T-cell (primary cell): ENCODE data around the gene SFSWAP. TPM values are rescaled to one million over a fixed set of nuclear protein-coding genes. Genes with fewer than 3 reads are reported as not detected.

ENCODE experiments used
- ATAC-seq, 4 experiments: fragments of 200-7000 bp in 3 of 4; fragments of 150-1000 bp in 1 of 4; cut with Tn5 transposase; replicated peaks in 1 of 4; 1 replicate in 3 of 4; 2 replicates in 1 of 4; pipeline ENCODE4 v1.10.0; 2021; ENCODE audit warnings: moderate library complexity in 3 of 4, mild to moderate bottlenecking in 2 of 4, moderate number of reproducible peaks in 1 of 4
- CTCF ChIA-PET, 2 donors: fragments of 300-600 bp; sonication (Branson Sonifier 250); formaldehyde crosslinking; loops; one replicate each; lab custom pipeline; 2022; ENCODE audit warnings: antibody characterized with exemption in 2 of 2; lab: Charles Lee
- POLR2A ChIA-PET, 2 donors: fragments of 300-600 bp; sonication (Branson Sonifier 250); formaldehyde crosslinking; loops; one replicate each; lab custom pipeline; 2022; ENCODE audit warnings: antibody characterized with exemption in 2 of 2; lab: Charles Lee
- DNase-seq, 35 experiments: peaks; one replicate each; pipeline versions ENCODE4 v3.0.0 to v3.0.0-alpha.2; 2013 to 2023
- H3K27ac ChIP-seq: one replicate; pipeline ENCODE4 v1.5.1; 2013; ENCODE audit warnings: low read length
- H3K27me3 ChIP-seq, 2 experiments: replicated peaks in 1 of 2; 1 replicate in 1 of 2; 2 replicates in 1 of 2; pipeline versions ENCODE4 v1.6.1 to v1.7.0; 2013; ENCODE audit warnings: low read length in 1 of 2, mixed read lengths in 1 of 2; ENCODE audit not compliant: control insufficient read depth in 2 of 2, insufficient read depth in 2 of 2; ENCODE audit errors: extremely low read depth in 1 of 2
- H3K36me3 ChIP-seq, 2 donors: 1 replicate in 1 of 2; 2 replicates in 1 of 2; pipeline versions ENCODE4 v1.6.1 to v1.7.0; 2013; ENCODE audit warnings: low read length in 1 of 2; ENCODE audit not compliant: control insufficient read depth in 2 of 2, insufficient read depth in 1 of 2; ENCODE audit errors: extremely low read depth in 1 of 2
- H3K4me1 ChIP-seq, 2 experiments: 1 replicate in 1 of 2; 2 replicates in 1 of 2; pipeline versions ENCODE4 v1.6.1 to v1.7.0; 2013; ENCODE audit warnings: low read length in 2 of 2, mixed read lengths in 1 of 2; ENCODE audit not compliant: insufficient read depth in 2 of 2, control insufficient read depth in 1 of 2; ENCODE audit errors: extremely low read depth in 1 of 2
- H3K4me3 ChIP-seq, 2 donors: 1 replicate in 1 of 2; 2 replicates in 1 of 2; pipeline versions ENCODE4 v1.5.1 to v1.7.0; 2013; ENCODE audit warnings: mild to moderate bottlenecking in 2 of 2, low read length in 1 of 2, moderate library complexity in 1 of 2; ENCODE audit not compliant: control insufficient read depth in 1 of 2; ENCODE audit errors: extremely low read depth in 1 of 2
- H3K9me3 ChIP-seq: 2 replicates; pipeline ENCODE4 v1.7.0; 2013
- H3K27ac Mint-ChIP-seq, 2 donors: one replicate each; pipeline ENCODE4 v1.8.0; 2020 to 2021; ENCODE audit warnings: mild to moderate bottlenecking in 2 of 2, mixed read lengths in 2 of 2
- H3K27me3 Mint-ChIP-seq, 2 donors: one replicate each; pipeline ENCODE4 v1.8.0; 2021 to 2022; ENCODE audit warnings: mixed read lengths in 2 of 2
- H3K36me3 Mint-ChIP-seq: one replicate; pipeline ENCODE4 v1.8.0; 2021; ENCODE audit warnings: mixed read lengths
- H3K4me1 Mint-ChIP-seq, 3 donors: one replicate each; pipeline ENCODE4 v1.8.0; 2020 to 2022; ENCODE audit warnings: mixed read lengths in 3 of 3, mild to moderate bottlenecking in 1 of 3
- H3K4me3 Mint-ChIP-seq, 3 donors: one replicate each; pipeline ENCODE4 v1.8.0; 2020 to 2022; ENCODE audit warnings: mild to moderate bottlenecking in 3 of 3, mixed read lengths in 3 of 3, moderate library complexity in 3 of 3
- H3K9me3 Mint-ChIP-seq, 3 donors: one replicate each; pipeline ENCODE4 v1.8.0; 2020 to 2022; ENCODE audit warnings: mixed read lengths in 3 of 3
- WGBS: methylation state at CpG from one replicate; pipeline ENCODE4 v1.1.5; 2013; ENCODE audit warnings: missing lambda C conversion rate; ENCODE audit not compliant: insufficient coverage; 5-methylcytosine and 5-hydroxymethylcytosine counted together
- total RNA-seq, 35 experiments: library from RNA in 6 of 35; stranded (reverse) in 6 of 35; fragments of 120-200 nt in 1 of 35; gene quantifications; one replicate each; pipeline versions ENCODE4 v1.2.1 to v1.2.4 and lab custom pipeline; 2013 to 2026

The SFSWAP gene
- total RNA-seq, 5 donors from 2014 or later (not counting 1 experiment from before 2014, with no cell fraction given), result 95.7 to 110 (median 106) TPM

DNA sequence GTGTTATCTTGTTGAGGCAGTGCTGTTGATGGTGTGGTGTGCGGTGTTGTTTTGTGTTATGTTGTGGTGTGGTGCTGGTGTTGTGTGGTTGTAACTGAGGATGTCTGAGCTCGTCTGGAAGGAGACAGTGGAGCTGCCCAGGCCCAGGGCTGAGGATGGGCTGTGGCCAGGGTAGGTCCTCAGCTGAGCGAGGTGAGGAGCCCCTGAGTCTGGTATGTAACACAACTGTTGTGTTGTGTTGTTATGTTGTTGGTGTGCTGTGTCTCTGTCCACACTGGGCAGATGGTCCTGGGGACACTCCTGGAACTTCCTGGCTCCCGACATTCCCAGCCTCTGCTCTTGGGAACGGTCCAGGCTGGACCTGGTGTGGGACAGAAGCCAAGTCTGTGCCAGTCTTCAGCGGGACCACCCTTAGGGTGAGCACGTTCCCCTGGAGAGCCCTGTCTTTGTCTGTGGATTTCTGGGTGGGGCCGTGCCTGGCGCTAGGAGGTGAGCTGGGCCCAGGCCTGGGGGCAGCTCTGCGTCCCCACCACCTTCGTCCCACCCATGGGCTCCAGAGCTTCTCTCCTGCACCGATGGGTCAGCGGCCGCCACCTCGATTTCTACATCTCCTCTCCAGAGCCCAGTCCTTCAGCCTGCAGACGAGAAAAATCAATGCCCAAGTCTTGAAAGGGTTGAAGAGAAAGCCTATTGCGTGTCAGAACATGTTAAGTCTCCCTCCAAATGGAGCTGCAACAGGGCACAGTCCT lies 27.4 kb upstream of the SFSWAP start:
- H3K4me1 ChIP-seq, result peaks cover 0 to 12% of the 10 kb centered on the region in 2 experiments
- H3K27ac Mint-ChIP-seq, result no peak overlapping the region

GRCh38 chr12:131684015-131684725 lies 26.7 kb upstream of the SFSWAP start:
- peak in 1 of 35 experiments; percentile 19 for DNase-seq
- no peak overlapping the region for H3K27ac Mint-ChIP-seq
- POLR2A ChIA-PET, result no interaction called here
- peaks cover 0 to 12% of the 10 kb centered on the region in 2 experiments for H3K4me1 ChIP-seq
- no peaks in the 10 kb centered on the region for H3K36me3 ChIP-seq
- peaks cover 0 to 12% (median 0%) of the 10 kb centered on the region in 3 donors for H3K9me3 Mint-ChIP-seq
- no peaks in the 10 kb centered on the region for H3K36me3 Mint-ChIP-seq
- no peak overlapping the region for H3K4me3 ChIP-seq
- no peak overlapping the region for H3K27ac ChIP-seq
- 78% methylated on average over 26 of the region's 26 CpGs for WGBS
- peaks cover 0 to 4% of the 10 kb centered on the region in 2 donors for H3K27me3 Mint-ChIP-seq
- CTCF ChIA-PET, result no interaction called here
- H3K9me3 ChIP-seq, result no peaks in the 10 kb centered on the region
- H3K27me3 ChIP-seq, result peaks cover 0 to under 1% of the 10 kb centered on the region in 2 experiments
- ATAC-seq, result no peak
- H3K4me3 Mint-ChIP-seq, result no peak overlapping the region
- peaks cover 7 to 15% (median 9%) of the 10 kb centered on the region in 3 donors for H3K4me1 Mint-ChIP-seq

More for the DNA sequence above, 27.4 kb upstream of the SFSWAP start:
- POLR2A ChIA-PET, result no interaction called here
- no peak for ATAC-seq
- peaks cover 0 to 4% of the 10 kb centered on the region in 2 donors for H3K27me3 Mint-ChIP-seq
- H3K36me3 ChIP-seq, result no peaks in the 10 kb centered on the region
- H3K36me3 Mint-ChIP-seq, result no peaks in the 10 kb centered on the region
- peaks cover 0 to 7% of the 10 kb centered on the region in 2 experiments for H3K27me3 ChIP-seq
- H3K9me3 Mint-ChIP-seq, result peaks cover 0 to 12% (median 0%) of the 10 kb centered on the region in 3 donors
- DNase-seq, result peak in 1 of 35 experiments; percentile 22
- no peak overlapping the region for H3K4me3 ChIP-seq
- CTCF ChIA-PET, result no interaction called here
- H3K4me3 Mint-ChIP-seq, result no peak overlapping the region
- 83% methylated on average over 8 of the region's 17 CpGs for WGBS
- H3K27ac ChIP-seq, result no peak overlapping the region
- H3K4me1 Mint-ChIP-seq, result peaks cover 7 to 15% (median 9%) of the 10 kb centered on the region in 3 donors
- H3K9me3 ChIP-seq, result no peaks in the 10 kb centered on the region

DNA sequence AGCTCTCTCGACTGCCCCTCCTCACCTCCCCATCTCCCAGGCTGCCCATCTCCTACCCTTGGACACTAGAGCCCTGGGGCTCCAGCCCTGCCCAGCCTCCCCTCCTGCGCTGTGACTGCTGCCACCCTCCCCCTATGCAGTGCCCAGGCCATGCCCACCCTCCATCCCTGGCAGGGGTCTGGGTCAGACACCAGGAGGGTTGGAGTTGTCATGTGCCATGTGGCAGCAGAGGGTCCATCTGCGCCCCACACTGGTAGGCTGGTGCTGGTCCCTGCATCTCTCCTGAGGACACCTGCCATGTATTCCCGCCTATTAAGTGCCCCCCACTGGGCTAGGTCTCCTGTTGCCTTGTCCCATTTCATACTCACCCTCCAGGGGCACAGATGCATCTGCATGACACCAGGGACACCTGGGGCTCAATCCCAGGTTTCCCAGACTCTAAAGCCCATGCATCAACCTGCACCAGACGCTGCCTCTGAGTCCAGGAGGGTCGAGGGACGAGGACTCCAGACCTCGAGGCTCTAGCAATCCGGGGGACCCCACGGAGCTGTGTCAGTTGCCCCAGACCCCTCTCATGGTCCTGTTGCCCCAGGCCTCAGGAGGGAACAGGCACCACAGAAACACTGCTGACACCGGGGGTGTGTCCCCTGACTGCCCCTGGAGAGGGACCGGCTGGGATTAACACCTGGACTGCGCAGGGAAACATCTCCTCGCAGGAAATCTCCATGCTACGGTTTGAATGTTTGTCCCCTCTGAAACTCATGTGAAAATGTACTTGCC lies 23.4 kb upstream of the SFSWAP start:
- peaks cover 0 to 8% (median 2%) of the 10 kb centered on the region in 3 donors for H3K4me1 Mint-ChIP-seq
- Histone ChIP-seq H3K27me3 (peaks cover 0 to 6% of the 10 kb centered on the region in 2 experiments), H3K4me3 (no peak overlapping the region), H3K9me3 (no peaks in the 10 kb centered on the region), H3K27ac (no peak overlapping the region), H3K36me3 (no peaks in the 10 kb centered on the region), H3K4me1 (peaks cover 0 to under 1% of the 10 kb centered on the region in 2 experiments)
- POLR2A ChIA-PET, result no interaction called here
- DNase-seq, result no peak
- H3K36me3 Mint-ChIP-seq, result no peaks in the 10 kb centered on the region
- CTCF ChIA-PET, result no interaction called here
- peaks cover 4 to 5% of the 10 kb centered on the region in 2 donors for H3K27me3 Mint-ChIP-seq
- H3K27ac Mint-ChIP-seq, result no peak overlapping the region
- no peak for ATAC-seq
- 81% methylated on average over 14 of the region's 15 CpGs for WGBS
- H3K4me3 Mint-ChIP-seq, result no peak overlapping the region
- H3K9me3 Mint-ChIP-seq, result peaks cover 0 to 12% (median 0%) of the 10 kb centered on the region in 3 donors

DNA sequence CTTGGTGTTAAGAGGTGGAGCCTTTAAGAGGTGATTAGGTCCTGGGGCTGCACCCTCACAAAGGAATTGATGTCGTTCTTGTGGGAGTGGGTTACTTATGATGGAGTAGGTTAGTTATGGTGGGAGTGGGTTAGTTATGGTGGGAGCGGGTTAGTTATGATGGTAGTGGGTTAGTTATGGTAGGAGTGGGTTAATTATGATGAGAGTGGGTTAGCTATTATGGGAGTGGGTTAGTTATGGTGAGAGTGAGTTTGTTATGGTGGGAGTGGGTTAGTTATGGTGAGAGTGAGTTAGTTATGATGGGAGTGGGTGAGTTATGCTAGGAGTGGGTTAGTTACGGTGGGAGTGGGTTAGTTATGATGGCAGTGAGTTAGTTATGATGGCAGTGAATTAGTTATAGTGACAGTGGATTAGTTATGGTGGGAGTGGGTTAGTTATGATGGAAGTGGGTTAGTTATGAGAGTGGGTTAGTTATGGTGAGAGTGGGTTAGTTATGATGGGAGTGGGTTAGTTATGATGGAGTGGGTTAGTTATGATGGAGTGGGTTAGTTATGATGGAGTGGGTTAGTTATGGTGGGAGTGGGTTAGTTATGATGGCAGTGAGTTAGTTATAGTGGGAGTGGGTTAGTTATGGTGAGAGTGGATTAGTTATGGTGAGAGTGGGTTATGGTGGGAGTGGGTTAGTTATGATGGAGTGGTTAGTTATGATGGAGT lies 22.6 kb upstream of the SFSWAP start:
- H3K4me3 Mint-ChIP-seq, result no peak overlapping the region
- H3K4me1 Mint-ChIP-seq, result peaks cover 0 to under 1% (median 0%) of the 10 kb centered on the region in 3 donors
- POLR2A ChIA-PET, result no interaction called here
- H3K9me3 ChIP-seq, result no peaks in the 10 kb centered on the region
- H3K27me3 ChIP-seq, result peaks cover 0 to 13% of the 10 kb centered on the region in 2 experiments
- H3K27ac ChIP-seq, result no peak overlapping the region
- no peaks in the 10 kb centered on the region for H3K36me3 ChIP-seq
- H3K4me3 ChIP-seq, result no peak overlapping the region
- WGBS, result 85% methylated on average over 3 of the region's 3 CpGs
- no peaks in the 10 kb centered on the region for H3K36me3 Mint-ChIP-seq
- peaks cover 0 to 4% (median 0%) of the 10 kb centered on the region in 3 donors for H3K9me3 Mint-ChIP-seq
- H3K27ac Mint-ChIP-seq, result no peak overlapping the region
- peaks cover 4 to 7% of the 10 kb centered on the region in 2 donors for H3K27me3 Mint-ChIP-seq
- ATAC-seq (no peak), DNase-seq (no peak)
- no peaks in the 10 kb centered on the region for H3K4me1 ChIP-seq
- CTCF ChIA-PET, result no interaction called here

- ATAC-seq, result no peak
- H3K9me3 ChIP-seq, result no peaks in the 10 kb centered on the region
- no peak overlapping the region for H3K27ac ChIP-seq
- H3K27me3 Mint-ChIP-seq, result peaks cover 9% of the 10 kb centered on the region in 2 donors
- CTCF ChIA-PET, result no interaction called here
- DNase-seq, result no peak
- no peaks in the 10 kb centered on the region for H3K36me3 Mint-ChIP-seq
- H3K36me3 ChIP-seq, result no peaks in the 10 kb centered on the region
- H3K4me3 ChIP-seq, result no peak overlapping the region
- no peak overlapping the region for H3K4me3 Mint-ChIP-seq
- H3K4me1 Mint-ChIP-seq, result no peaks in the 10 kb centered on the region
- H3K4me1 ChIP-seq, result no peaks in the 10 kb centered on the region
- peaks cover 0 to 4% (median 0%) of the 10 kb centered on the region in 3 donors for H3K9me3 Mint-ChIP-seq
- WGBS, result 95% methylated on average over 3 of the region's 3 CpGs
- POLR2A ChIA-PET, result no interaction called here
- no peak overlapping the region for H3K27ac Mint-ChIP-seq
- peaks cover 0 to 18% of the 10 kb centered on the region in 2 experiments for H3K27me3 ChIP-seq
These were observed 22.1 kb upstream of the SFSWAP start for GRCh38 chr12:131688845-131689154.

GRCh38 chr12:131690320-131690719 lies 20.6 kb upstream of the SFSWAP start:
- Histone ChIP-seq H3K4me3 (no peak overlapping the region), H3K27me3 (peaks cover 0 to 28% of the 10 kb centered on the region in 2 experiments), H3K27ac (no peak overlapping the region), H3K9me3 (no peaks in the 10 kb centered on the region), H3K36me3 (no peaks in the 10 kb centered on the region), H3K4me1 (no peaks in the 10 kb centered on the region)
- Mint-ChIP-seq H3K9me3 (peaks cover 0 to 4% (median 0%) of the 10 kb centered on the region in 3 donors), H3K4me1 (no peaks in the 10 kb centered on the region), H3K27ac (no peak overlapping the region), H3K27me3 (peaks cover 9 to 14% of the 10 kb centered on the region in 2 donors), H3K36me3 (no peaks in the 10 kb centered on the region), H3K4me3 (no peak overlapping the region)
- DNase-seq, result no peak
- ChIA-PET POLR2A (no interaction called here), CTCF (no interaction called here)
- ATAC-seq, result no peak
- WGBS, result 75% methylated on average over 10 of the region's 10 CpGs
